Measurements from ENCODE around the gene LMAN2.
"Not testable (repeated sequence)": the region's sequence is repeated elsewhere in the genome, so short reads cannot be mapped to it uniquely, and the experiment has no call there.

Gene LMAN2

GRCh38 chr5:177364159-177364962 lies 12.9 kb upstream of the LMAN2 start:
- peaks cover 0 to 61% (median 48%) of the 10 kb centered on the region in 4 experiments for H3K4me1 ChIP-seq (ENCODE audit: control extremely low read depth in 1 of 4, control insufficient read depth in 4 of 4, insufficient read depth in 4 of 4, low read length in 3 of 4)
- H3K36me3 ChIP-seq (ENCODE audit: control insufficient read depth in 4 of 4, insufficient read depth in 4 of 4, low read length in 3 of 4) = peaks cover 2 to 37% (median 25%) of the 10 kb centered on the region in 4 experiments
- H3K27ac ChIP-seq (ENCODE audit: insufficient read depth in 1 of 2, low read depth in 1 of 2, low read length in 2 of 2, poor library complexity in 1 of 2, severe bottlenecking in 2 of 2) = no peak overlapping the region
- no peaks in the 10 kb centered on the region for H3K9me3 ChIP-seq (ENCODE audit: control extremely low read depth in 1 of 5, control insufficient read depth in 4 of 5, insufficient read depth in 2 of 5, low read depth in 1 of 5, low read length in 4 of 5)
- no peak overlapping the region for H3K4me3 ChIP-seq (ENCODE audit: control insufficient read depth in 1 of 7, extremely low read depth in 1 of 7, insufficient read depth in 4 of 7, low read depth in 2 of 7, low read length in 6 of 7)
- no peak for DNase-seq
- no peaks in the 10 kb centered on the region for H3K27me3 ChIP-seq (replicated peaks in 2 of 5; ENCODE audit: control insufficient read depth in 4 of 5, insufficient read depth in 5 of 5, low read length in 4 of 5)
- 98% methylated on average over 7 of the region's 11 CpGs for WGBS (ENCODE audit: insufficient coverage)
- ChIA-PET POLR2A (no interaction called here), CTCF (interaction anchor here (1.0 to 3.0 kb wide), 9 partner anchors 9 to 47 kb away, joined by 3 to 13 read pairs (median 4); no protein-coding TSS in a partner anchor)

DNA sequence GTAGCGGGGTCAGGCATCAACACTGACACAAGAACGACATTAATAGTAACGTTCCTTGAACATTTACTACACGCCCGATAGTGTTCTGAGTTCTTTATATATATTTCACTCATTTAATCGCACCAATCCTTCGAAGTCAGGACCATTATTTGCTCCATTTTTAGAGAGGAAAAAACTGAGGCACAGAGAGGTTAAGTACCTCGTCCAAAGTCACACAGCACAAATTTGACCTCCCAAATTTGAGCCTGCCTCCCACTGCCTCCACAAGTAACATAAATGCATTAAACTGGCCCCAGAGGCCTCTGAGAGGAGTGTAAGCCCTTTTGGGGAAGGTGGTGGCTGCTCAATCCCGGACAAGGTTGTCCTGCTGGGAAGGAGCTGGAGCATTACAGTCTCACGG lies 12.1 kb upstream of the LMAN2 start:
- H3K4me1 ChIP-seq (ENCODE audit: control extremely low read depth in 1 of 4, control insufficient read depth in 4 of 4, insufficient read depth in 4 of 4, low read length in 3 of 4) = peaks cover 0 to 64% (median 53%) of the 10 kb centered on the region in 4 experiments
- H3K27me3 ChIP-seq (replicated peaks in 2 of 5; ENCODE audit: control insufficient read depth in 4 of 5, insufficient read depth in 5 of 5, low read length in 4 of 5) = no peaks in the 10 kb centered on the region
- H3K9me3 ChIP-seq (ENCODE audit: control extremely low read depth in 1 of 5, control insufficient read depth in 4 of 5, insufficient read depth in 2 of 5, low read depth in 1 of 5, low read length in 4 of 5) = no peaks in the 10 kb centered on the region
- DNase-seq = no peak
- H3K27ac ChIP-seq (ENCODE audit: insufficient read depth in 1 of 2, low read depth in 1 of 2, low read length in 2 of 2, poor library complexity in 1 of 2, severe bottlenecking in 2 of 2) = no peak overlapping the region
- CTCF ChIA-PET = interaction anchor here (1.0 to 3.0 kb wide), 6 partner anchors 10 to 40 kb away, joined by 3 to 13 read pairs (median 4); no protein-coding TSS in a partner anchor
- H3K4me3 ChIP-seq (ENCODE audit: control insufficient read depth in 1 of 7, extremely low read depth in 1 of 7, insufficient read depth in 4 of 7, low read depth in 2 of 7, low read length in 6 of 7) = peak overlapping the region in 3 of 7 experiments; percentile 57 to 74 (median 64)
- H3K36me3 ChIP-seq (ENCODE audit: control insufficient read depth in 4 of 4, insufficient read depth in 4 of 4, low read length in 3 of 4) = peaks cover 2 to 33% (median 19%) of the 10 kb centered on the region in 4 experiments
- WGBS (ENCODE audit: insufficient coverage) = 59% methylated on average over 3 of the region's 10 CpGs
- POLR2A ChIA-PET = no interaction called here

- peak overlapping the region in 6 of 7 experiments; percentile 2 to 74 (median 42) for H3K4me3 ChIP-seq (ENCODE audit: control insufficient read depth in 1 of 7, extremely low read depth in 1 of 7, insufficient read depth in 4 of 7, low read depth in 2 of 7, low read length in 6 of 7)
- ChIA-PET POLR2A (no interaction called here), CTCF (interaction anchor here (0.7 to 3.0 kb wide), 10 partner anchors 8 to 146 kb away, joined by 3 to 14 read pairs (median 4); partner anchors contain the start of gene LMAN2)
- no peaks in the 10 kb centered on the region for H3K27me3 ChIP-seq (replicated peaks in 2 of 5; ENCODE audit: control insufficient read depth in 4 of 5, insufficient read depth in 5 of 5, low read length in 4 of 5)
- 7% methylated on average over 42 of the region's 59 CpGs for WGBS (ENCODE audit: insufficient coverage)
- peaks cover 0 to 26% (median 12%) of the 10 kb centered on the region in 4 experiments for H3K36me3 ChIP-seq (ENCODE audit: control insufficient read depth in 4 of 4, insufficient read depth in 4 of 4, low read length in 3 of 4)
- peak in 2 of 3 donors; percentile 61 to 70 for DNase-seq
- H3K4me1 ChIP-seq (ENCODE audit: control extremely low read depth in 1 of 4, control insufficient read depth in 4 of 4, insufficient read depth in 4 of 4, low read length in 3 of 4) = peaks cover 0 to 71% (median 60%) of the 10 kb centered on the region in 4 experiments
- peak overlapping the region in 1 of 2 experiments; percentile 58 for H3K27ac ChIP-seq (ENCODE audit: insufficient read depth in 1 of 2, low read depth in 1 of 2, low read length in 2 of 2, poor library complexity in 1 of 2, severe bottlenecking in 2 of 2)
- no peaks in the 10 kb centered on the region for H3K9me3 ChIP-seq (ENCODE audit: control extremely low read depth in 1 of 5, control insufficient read depth in 4 of 5, insufficient read depth in 2 of 5, low read depth in 1 of 5, low read length in 4 of 5)
Measured at GRCh38 chr5:177362610-177363507, 11.4 kb upstream of the LMAN2 start.

- H3K4me1 ChIP-seq (ENCODE audit: control extremely low read depth in 1 of 4, control insufficient read depth in 4 of 4, insufficient read depth in 4 of 4, low read length in 3 of 4) = peaks cover 2 to 77% (median 64%) of the 10 kb centered on the region in 4 experiments
- DNase-seq = no peak
- peak overlapping the region in 4 of 7 experiments; percentile 3 to 74 (median 34) for H3K4me3 ChIP-seq (ENCODE audit: control insufficient read depth in 1 of 7, extremely low read depth in 1 of 7, insufficient read depth in 4 of 7, low read depth in 2 of 7, low read length in 6 of 7)
- POLR2A ChIA-PET = interaction anchor here (2.3 kb wide), 1 partner anchor 10 kb away, joined by 9 read pairs; the partner anchor contains the start of gene LMAN2
- 69% methylated on average over 8 of the region's 8 CpGs for WGBS (ENCODE audit: insufficient coverage)
- H3K9me3 ChIP-seq (ENCODE audit: control extremely low read depth in 1 of 5, control insufficient read depth in 4 of 5, insufficient read depth in 2 of 5, low read depth in 1 of 5, low read length in 4 of 5) = no peaks in the 10 kb centered on the region
- no peaks in the 10 kb centered on the region for H3K27me3 ChIP-seq (replicated peaks in 2 of 5; ENCODE audit: control insufficient read depth in 4 of 5, insufficient read depth in 5 of 5, low read length in 4 of 5)
- CTCF ChIA-PET = interaction anchor here (0.7 to 8.0 kb wide), 15 partner anchors 9 to 146 kb away, joined by 3 to 44 read pairs (median 4); partner anchors contain the start of gene LMAN2
- H3K27ac ChIP-seq (ENCODE audit: insufficient read depth in 1 of 2, low read depth in 1 of 2, low read length in 2 of 2, poor library complexity in 1 of 2, severe bottlenecking in 2 of 2) = peak overlapping the region in 1 of 2 experiments; percentile 58
- peaks cover 0 to 19% (median 9%) of the 10 kb centered on the region in 4 experiments for H3K36me3 ChIP-seq (ENCODE audit: control insufficient read depth in 4 of 4, insufficient read depth in 4 of 4, low read length in 3 of 4)
Measured at GRCh38 chr5:177362292-177362609, 10.8 kb upstream of the LMAN2 start.

DNA sequence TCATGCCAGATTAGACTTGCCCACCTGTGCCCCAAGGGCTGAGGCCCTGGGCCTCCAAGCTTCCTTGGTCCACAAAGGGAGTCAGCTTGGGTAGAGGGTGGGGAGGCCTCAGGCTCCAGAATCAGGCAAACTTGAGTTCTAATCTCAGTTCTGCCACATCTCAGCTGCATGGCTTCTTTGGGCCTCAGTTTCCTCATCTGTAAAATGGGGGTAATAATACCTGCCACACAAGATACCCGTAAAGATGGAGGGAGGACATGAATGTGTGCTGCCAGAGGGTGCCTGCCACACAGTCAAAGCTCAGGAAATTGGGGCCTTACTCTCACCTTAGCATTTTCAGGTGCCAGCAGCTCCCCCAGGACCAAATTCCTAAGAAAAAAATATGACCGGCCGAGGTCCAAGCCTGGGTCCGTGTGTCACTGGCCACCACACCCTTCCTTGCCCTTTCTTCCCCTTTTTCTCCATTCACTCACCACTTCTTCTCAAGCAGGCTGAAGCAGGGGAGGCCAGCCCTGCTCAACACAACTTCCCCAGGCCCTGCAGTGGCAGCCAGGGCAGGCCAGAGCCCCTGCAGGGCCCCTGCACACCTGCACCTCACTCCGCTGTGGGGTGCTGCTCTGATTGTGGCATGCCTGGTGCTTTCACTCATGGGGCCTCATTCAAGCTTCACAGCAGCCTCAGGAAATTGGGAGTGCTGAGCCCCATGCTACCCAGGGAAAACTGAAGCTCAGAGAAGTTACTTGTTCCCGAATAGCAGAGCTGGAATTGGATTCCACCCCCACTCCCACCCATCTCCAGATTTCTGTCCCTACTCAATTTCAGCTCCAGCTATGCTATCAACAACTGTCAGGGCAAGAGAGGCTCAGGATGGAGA lies 10.2 kb upstream of the LMAN2 start:
- CTCF ChIA-PET = interaction anchor here (0.7 to 13.7 kb wide), 20 partner anchors 9 to 147 kb away, joined by 3 to 131 read pairs (median 4); partner anchors contain the start of gene LMAN2
- Histone ChIP-seq H3K36me3 (ENCODE audit: control insufficient read depth in 4 of 4, insufficient read depth in 4 of 4, low read length in 3 of 4) (peaks cover 0 to 15% (median 3%) of the 10 kb centered on the region in 4 experiments), H3K27ac (ENCODE audit: insufficient read depth in 1 of 2, low read depth in 1 of 2, low read length in 2 of 2, poor library complexity in 1 of 2, severe bottlenecking in 2 of 2) (peak overlapping the region in 1 of 2 experiments; percentile 58), H3K9me3 (ENCODE audit: control extremely low read depth in 1 of 5, control insufficient read depth in 4 of 5, insufficient read depth in 2 of 5, low read depth in 1 of 5, low read length in 4 of 5) (no peaks in the 10 kb centered on the region), H3K27me3 (replicated peaks in 2 of 5; ENCODE audit: control insufficient read depth in 4 of 5, insufficient read depth in 5 of 5, low read length in 4 of 5) (no peaks in the 10 kb centered on the region), H3K4me1 (ENCODE audit: control extremely low read depth in 1 of 4, control insufficient read depth in 4 of 4, insufficient read depth in 4 of 4, low read length in 3 of 4) (peaks cover 8 to 83% (median 70%) of the 10 kb centered on the region in 4 experiments), H3K4me3 (ENCODE audit: control insufficient read depth in 1 of 7, extremely low read depth in 1 of 7, insufficient read depth in 4 of 7, low read depth in 2 of 7, low read length in 6 of 7) (peak overlapping the region in 3 of 7 experiments; percentile 3 to 16 (median 4))
- 23% methylated on average over 5 of the region's 6 CpGs for whole genome bisulfite sequencing (ENCODE audit: insufficient coverage)
- peak in 2 of 3 donors; percentile 73 to 77 for DNase-seq
- POLR2A ChIA-PET = interaction anchor here (1.1 to 2.3 kb wide), 2 partner anchors 10 to 54 kb away, joined by 5 to 9 read pairs; partner anchors contain the start of gene LMAN2

GRCh38 chr5:177360740-177361139 lies 9.3 kb upstream of the LMAN2 start:
- not testable (repeated sequence) for H3K4me3 ChIP-seq (ENCODE audit: control insufficient read depth in 1 of 7, extremely low read depth in 1 of 7, insufficient read depth in 4 of 7, low read depth in 2 of 7, low read length in 6 of 7); H3K36me3 ChIP-seq (ENCODE audit: control insufficient read depth in 4 of 4, insufficient read depth in 4 of 4, low read length in 3 of 4); H3K9me3 ChIP-seq (ENCODE audit: control extremely low read depth in 1 of 5, control insufficient read depth in 4 of 5, insufficient read depth in 2 of 5, low read depth in 1 of 5, low read length in 4 of 5); DNase-seq; H3K27me3 ChIP-seq (replicated peaks in 2 of 5; ENCODE audit: control insufficient read depth in 4 of 5, insufficient read depth in 5 of 5, low read length in 4 of 5)
- CTCF ChIA-PET = interaction anchor here (0.7 to 13.7 kb wide), 16 partner anchors 9 to 94 kb away, joined by 3 to 131 read pairs (median 4); partner anchors contain the start of gene LMAN2
- 99% methylated on average over 7 of the region's 7 CpGs for WGBS (ENCODE audit: insufficient coverage)
- peaks cover 8 to 88% (median 79%) of the 10 kb centered on the region in 4 experiments for H3K4me1 ChIP-seq (ENCODE audit: control extremely low read depth in 1 of 4, control insufficient read depth in 4 of 4, insufficient read depth in 4 of 4, low read length in 3 of 4)
- POLR2A ChIA-PET = interaction anchor here (1.1 to 2.3 kb wide), 2 partner anchors 9 to 53 kb away, joined by 5 to 9 read pairs; partner anchors contain the start of gene LMAN2
- peak overlapping the region in 1 of 2 experiments; percentile 54 for H3K27ac ChIP-seq (ENCODE audit: insufficient read depth in 1 of 2, low read depth in 1 of 2, low read length in 2 of 2, poor library complexity in 1 of 2, severe bottlenecking in 2 of 2)
